Spleen (tissue), 13 donors: ENCODE results near the gene C3orf20. TPM values are rescaled to one million over a fixed set of nuclear protein-coding genes. Genes with fewer than 3 reads are reported as not detected.

ENCODE experiments used
- DNase-seq: peaks from one replicate; pipeline ENCODE4 v3.0.0-alpha.2; 2020
- H3K27ac ChIP-seq, 8 donors: fragments of 200-600 bp; sonication (generic) in 7 of 8; 1 replicate in 4 of 8; 2 replicates in 4 of 8; pipeline versions ENCODE4 v1.5.0 to v1.8.0; 2016 to 2021; ENCODE audit warnings: inconsistent platforms in 4 of 8, mild to moderate bottlenecking in 4 of 8, moderate library complexity in 1 of 8
- H3K27me3 ChIP-seq, 7 donors: fragments of 200-600 bp; sonication (generic) in 6 of 7; replicated peaks in 1 of 7; 1 replicate in 4 of 7; 2 replicates in 3 of 7; pipeline versions ENCODE4 v1.5.0 to v1.8.0; 2016 to 2021; ENCODE audit warnings: inconsistent platforms in 3 of 7, mild to moderate bottlenecking in 1 of 7
- H3K36me3 ChIP-seq, 6 donors: fragments of 200-600 bp; sonication (generic) in 5 of 6; 1 replicate in 4 of 6; 2 replicates in 2 of 6; pipeline versions ENCODE4 v1.5.0 to v1.8.0; 2016 to 2021; ENCODE audit warnings: inconsistent platforms in 2 of 6
- H3K4me1 ChIP-seq, 6 donors: fragments of 200-600 bp; sonication (generic) in 5 of 6; 1 replicate in 3 of 6; 2 replicates in 3 of 6; pipeline versions ENCODE4 v1.5.0 to v1.8.0; 2016 to 2021; ENCODE audit warnings: inconsistent platforms in 3 of 6
- H3K4me3 ChIP-seq, 8 donors: fragments of 200-600 bp; sonication (generic) in 7 of 8; 1 replicate in 4 of 8; 2 replicates in 4 of 8; pipeline versions ENCODE4 v1.5.0 to v1.8.0; 2016 to 2021; ENCODE audit warnings: inconsistent platforms in 4 of 8, mild to moderate bottlenecking in 4 of 8, moderate library complexity in 2 of 8
- H3K9me3 ChIP-seq, 8 donors: fragments of 200-600 bp; sonication (generic) in 7 of 8; 1 replicate in 4 of 8; 2 replicates in 4 of 8; pipeline versions ENCODE4 v1.5.0 to v1.8.0; 2016 to 2021; ENCODE audit warnings: inconsistent platforms in 4 of 8
- CTCF ChIP-seq, 11 experiments: fragments of 200-600 bp in 7 of 11; fragments of 450-650 bp in 4 of 11; sonication (generic) in 4 of 11; IDR thresholded peaks in 8 of 11; conservative IDR thresholded peaks in 3 of 11; 1 replicate in 7 of 11; 2 replicates in 4 of 11; pipeline versions ENCODE4 v1.4.0 to v1.8.0; 2016 to 2021; ENCODE audit warnings: antibody characterized with exemption in 11 of 11, inconsistent platforms in 4 of 11, mild to moderate bottlenecking in 1 of 11
- POLR2A ChIP-seq, 3 donors: fragments of 450-650 bp; IDR thresholded peaks; one replicate each; pipeline ENCODE4 v1.5.1; 2017; ENCODE audit warnings: antibody characterized with exemption in 3 of 3, mild to moderate bottlenecking in 1 of 3
- POLR2AphosphoS5 ChIP-seq, 3 donors: sonication (generic); formaldehyde crosslinking; IDR thresholded peaks; one replicate each; pipeline ENCODE4 v1.5.1; 2017; ENCODE audit warnings: antibody characterized with exemption in 3 of 3
- WGBS, 5 donors: extraction: QIAGEN DNeasy Blood & Tissue Kit in 3 of 5; methylation state at CpG; one replicate each; pipeline versions ENCODE4 v1.1.5 to v1.1.7; 2013 to 2018; 5-methylcytosine and 5-hydroxymethylcytosine counted together
- intact Hi-C: fragments of 100-400 bp; cut with DNase I; formaldehyde crosslinking; loops from one replicate; pipeline ENCODE4 v1.15.0; 2023; ENCODE audit warnings: low total_unique reads
- long read RNA-seq, 2 donors: transcript quantifications; one replicate each; lab custom pipeline, GENCODE V29; 2026
- polyA plus RNA-seq, 3 donors: library from polyadenylated mRNA; stranded (reverse); fragments of 200-250 nt; gene quantifications; one replicate each; pipeline ENCODE4 v1.2.1, GENCODE V29; 2013
- total RNA-seq, 7 donors: library from RNA; depleted of rRNA in 3 of 7; stranded (reverse); fragments of >200 nt in 3 of 7; fragmentation: NEBNext Ultra II Directional in 4 of 7; extraction: Animal tissue kit (Norgen Biotek cat#: 25700) in 4 of 7; gene quantifications; one replicate each; pipeline versions ENCODE4 v1.1.0 to v1.2.1, GENCODE V29; 2016 to 2021
- donor health status: healthy with polysubstance abuse.
- donor health status: DM: no; HTN: no; CAD: no; lungs with moderate emphysema.
- donor health status: DM: no; HTN: no; CAD: no.
- donor health status: Bipolar disorder and iron deficiency.
- donor health status: healthy.
- donor health status: DM: no; HTN: no; CAD: no.
- donor health status: DM: yes; HTN: yes; CAD: no.

The C3orf20 gene
- 1 to 10 TPM in 1 of 7 donors, under 1 TPM in 6; 0.17 to 1.1 (median 0.30) TPM for total RNA-seq
- polyA plus RNA-seq, result not detected
- long read RNA-seq, donor 1, result 0 reads
- long read RNA-seq, donor 2, result 0 reads

- 85 to 89% (median 89%) methylated on average over 7 of the region's 7 CpGs for WGBS, 5 donors
- DNase-seq, result no peak
- Histone ChIP-seq H3K9me3 (peaks cover 0 to 4% (median under 1%) of the 10 kb centered on the region in 8 donors), H3K4me1 (no peaks in the 10 kb centered on the region), H3K27me3 (no peaks in the 10 kb centered on the region), H3K36me3 (peaks cover 0 to 44% (median 35%) of the 10 kb centered on the region in 6 donors), H3K27ac (no peak within 1 kb of the TSS), H3K4me3 (no peak within 1 kb of the TSS)
- intact Hi-C loops, result loop anchor here (5.0 to 10.0 kb wide), 2 partner anchors 100 to 247 kb away; no protein-coding TSS in a partner anchor
- TF ChIP-seq CTCF (IDR thresholded peaks at IDR 0.05 in 8 of 11, conservative IDR thresholded peaks at IDR 0.05 in 3 of 11), result no peak
- TF ChIP-seq POLR2A (IDR thresholded peaks at IDR 0.05), result no peak
- TF ChIP-seq POLR2AphosphoS5 (IDR thresholded peaks at IDR 0.05), result no peak
Observed at GRCh38 chr3:14674841-14675240, at the start of gene C3orf20. TSS of gene C3orf20 (plus strand) at chr3:14675141. CDS start at chr3:14682714, 7,573 bp downstream.

- Histone ChIP-seq H3K27me3 (peaks cover 0 to 27% (median 0%) of the 10 kb centered on the region in 7 donors), H3K4me3 (no peak overlapping the region), H3K36me3 (no peaks in the 10 kb centered on the region), H3K9me3 (peaks cover 0 to 9% (median 0%) of the 10 kb centered on the region in 8 donors), H3K27ac (no peak overlapping the region), H3K4me1 (no peaks in the 10 kb centered on the region)
- TF ChIP-seq POLR2AphosphoS5 (IDR thresholded peaks at IDR 0.05) (no peak), POLR2A (IDR thresholded peaks at IDR 0.05) (no peak), CTCF (IDR thresholded peaks at IDR 0.05 in 8 of 11, conservative IDR thresholded peaks at IDR 0.05 in 3 of 11) (no peak)
- intact Hi-C loops, result no loop called here
- 80 to 87% (median 82%) methylated on average over 6 of the region's 6 CpGs for WGBS, 5 donors
- no peak for DNase-seq
Observed at GRCh38 chr3:14625443-14625842, 49.5 kb upstream of the C3orf20 start.

- DNase-seq, result no peak
- no peak overlapping the region for H3K4me3 ChIP-seq
- intact Hi-C loops, result no loop called here
- H3K9me3 ChIP-seq, result peaks cover 0 to 9% (median 0%) of the 10 kb centered on the region in 8 donors
- H3K4me1 ChIP-seq, result no peaks in the 10 kb centered on the region
- no peak for TF ChIP-seq POLR2A (IDR thresholded peaks at IDR 0.05)
- TF ChIP-seq POLR2AphosphoS5 (IDR thresholded peaks at IDR 0.05), result no peak
- no peak for TF ChIP-seq CTCF (IDR thresholded peaks at IDR 0.05 in 8 of 11, conservative IDR thresholded peaks at IDR 0.05 in 3 of 11)
- WGBS, 5 donors, result 67 to 90% (median 86%) methylated on average over 5 to 6 of the region's 6 CpGs
- peaks cover 0 to 27% (median 0%) of the 10 kb centered on the region in 7 donors for H3K27me3 ChIP-seq
- H3K36me3 ChIP-seq, result no peaks in the 10 kb centered on the region
- H3K27ac ChIP-seq, result no peak overlapping the region
Observed at GRCh38 chr3:14627815-14628214, 47.1 kb upstream of the C3orf20 start.

GRCh38 chr3:14628406-14628805 is 46.5 kb upstream of the C3orf20 start:
- Histone ChIP-seq H3K4me1 (no peaks in the 10 kb centered on the region), H3K27ac (no peak overlapping the region), H3K27me3 (peaks cover 0 to 27% (median 0%) of the 10 kb centered on the region in 7 donors), H3K4me3 (no peak overlapping the region), H3K9me3 (peaks cover 0 to 9% (median 0%) of the 10 kb centered on the region in 8 donors), H3K36me3 (no peaks in the 10 kb centered on the region)
- DNase-seq, result no peak
- intact Hi-C loops, result no loop called here
- TF ChIP-seq CTCF (IDR thresholded peaks at IDR 0.05 in 8 of 11, conservative IDR thresholded peaks at IDR 0.05 in 3 of 11), result no peak
- no peak for TF ChIP-seq POLR2AphosphoS5 (IDR thresholded peaks at IDR 0.05)
- no peak for TF ChIP-seq POLR2A (IDR thresholded peaks at IDR 0.05)
- 60 to 81% (median 71%) methylated on average over 4 of the region's 4 CpGs for WGBS, 5 donors
